Measurements from ENCODE around the gene TFAP2D. TPM values are rescaled to one million over a fixed set of nuclear protein-coding genes. Genes with fewer than 3 reads are reported as not detected.

TFAP2D gene
- total and polyA plus RNA-seq, 3 experiments from 2014 or later = 0.16 TPM; not detected in 2

DNA sequence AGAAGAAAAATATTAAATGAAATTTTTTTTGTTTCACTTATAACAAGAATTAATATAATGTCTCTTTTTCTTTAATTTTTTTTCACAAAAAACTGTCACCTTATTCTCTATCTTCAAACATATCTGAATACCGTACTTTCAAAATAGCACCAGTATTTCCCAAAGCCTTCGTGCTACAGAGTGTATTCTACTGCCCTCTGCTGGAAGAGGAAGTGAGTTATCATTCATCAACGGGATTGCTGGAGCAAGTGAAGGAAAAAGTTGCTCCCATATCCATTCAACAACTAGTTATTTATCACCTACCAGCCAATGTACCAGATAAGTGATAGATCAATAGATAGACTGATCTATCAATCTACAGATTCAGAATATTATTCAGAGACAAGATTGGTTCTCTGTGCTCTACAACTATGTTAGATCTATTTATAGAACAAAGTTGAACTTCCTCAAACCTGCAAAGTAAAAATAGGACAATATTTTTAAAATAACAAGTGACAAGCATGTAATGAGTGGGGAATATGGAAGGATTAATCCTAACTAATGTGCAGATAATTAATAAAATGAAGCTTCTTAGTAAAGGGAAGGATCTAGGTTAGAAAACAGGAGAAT lies 78.7 kb downstream of the TFAP2D start:
- POLR2A ChIA-PET = no interaction called here

DNA sequence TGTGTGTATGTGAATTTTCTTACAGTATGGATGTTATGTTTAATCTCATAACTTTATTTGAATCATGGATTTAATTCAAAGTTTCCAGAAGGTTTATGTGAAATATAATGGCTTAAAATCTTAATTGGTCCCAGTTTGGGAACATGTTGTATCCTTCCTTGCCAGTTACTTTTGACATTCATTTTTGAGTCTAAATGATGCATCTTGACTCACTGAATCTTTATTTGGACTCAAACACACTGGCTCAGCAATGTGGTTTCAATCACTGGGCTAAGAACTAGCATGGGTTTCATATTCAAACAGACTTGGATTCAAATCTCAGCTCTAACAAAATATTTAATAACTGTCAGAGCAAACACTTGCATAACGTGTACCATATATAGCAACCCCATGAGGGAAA lies 79.4 kb downstream of the TFAP2D start:
- no peaks in the 10 kb centered on the region for H3K9me3 ChIP-seq (ENCODE audit: low read length)
- CTCF ChIA-PET = no interaction called here
- no peak overlapping the region for H3K27ac ChIP-seq (ENCODE audit: low read depth, low read length)
- H3K36me3 ChIP-seq (ENCODE audit: insufficient read depth, low read length) = no peaks in the 10 kb centered on the region
- H3K27ac Mint-ChIP-seq = no peak overlapping the region
- no peaks in the 10 kb centered on the region for H3K36me3 Mint-ChIP-seq
- no peak for DNase-seq
- H3K4me3 Mint-ChIP-seq = no peak overlapping the region
- H3K9me3 Mint-ChIP-seq = peaks cover 0 to 5% (median 2%) of the 10 kb centered on the region in 5 donors
- no peaks in the 10 kb centered on the region for H3K4me1 Mint-ChIP-seq
- H3K4me3 ChIP-seq (ENCODE audit: low read length) = no peak overlapping the region
- H3K4me1 ChIP-seq (ENCODE audit: insufficient read depth, low read length) = no peaks in the 10 kb centered on the region
- POLR2A ChIA-PET = no interaction called here
- no peaks in the 10 kb centered on the region for H3K27me3 ChIP-seq (ENCODE audit: insufficient read depth, low read length, poor library complexity, severe bottlenecking)
- H3K27me3 Mint-ChIP-seq = no peaks in the 10 kb centered on the region

More for the DNA sequence above, 78.7 kb downstream of the TFAP2D start:
- no peaks in the 10 kb centered on the region for H3K4me1 ChIP-seq (ENCODE audit: insufficient read depth, low read length)
- no peak overlapping the region for H3K4me3 ChIP-seq (ENCODE audit: low read length)
- CTCF ChIA-PET = no interaction called here
- no peaks in the 10 kb centered on the region for H3K27me3 ChIP-seq (ENCODE audit: insufficient read depth, low read length, poor library complexity, severe bottlenecking)
- no peak for DNase-seq
- no peaks in the 10 kb centered on the region for H3K9me3 ChIP-seq (ENCODE audit: low read length)
- Mint-ChIP-seq H3K4me3 (no peak overlapping the region), H3K27ac (no peak overlapping the region), H3K27me3 (no peaks in the 10 kb centered on the region), H3K36me3 (no peaks in the 10 kb centered on the region), H3K4me1 (no peaks in the 10 kb centered on the region), H3K9me3 (peaks cover 0 to 5% (median 2%) of the 10 kb centered on the region in 5 donors)
- no peaks in the 10 kb centered on the region for H3K36me3 ChIP-seq (ENCODE audit: insufficient read depth, low read length)
- H3K27ac ChIP-seq (ENCODE audit: low read depth, low read length) = no peak overlapping the region

DNA sequence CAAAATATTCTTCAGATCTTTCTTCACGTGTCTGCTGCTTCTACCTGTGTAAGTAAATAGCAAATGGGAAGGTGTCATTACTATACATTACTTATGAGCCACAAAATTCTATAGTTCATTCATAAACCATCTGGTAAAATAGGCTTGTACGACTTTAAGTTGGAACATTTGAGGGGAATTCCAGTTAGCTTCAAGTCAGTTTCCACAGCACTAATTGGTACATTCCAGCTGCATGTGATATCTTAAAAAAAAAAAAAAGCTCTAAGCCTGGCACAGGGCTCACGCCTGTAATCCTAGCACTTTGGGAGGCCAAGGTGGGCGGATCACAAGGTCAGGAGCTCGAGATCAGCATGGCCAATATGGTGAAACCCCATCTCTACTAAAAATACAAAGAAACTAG lies 82.2 kb downstream of the TFAP2D start:
- Histone ChIP-seq H3K27ac (ENCODE audit: low read depth, low read length) (no peak overlapping the region), H3K4me3 (ENCODE audit: low read length) (no peak overlapping the region), H3K36me3 (ENCODE audit: insufficient read depth, low read length) (no peaks in the 10 kb centered on the region), H3K27me3 (ENCODE audit: insufficient read depth, low read length, poor library complexity, severe bottlenecking) (no peaks in the 10 kb centered on the region), H3K9me3 (ENCODE audit: low read length) (no peaks in the 10 kb centered on the region), H3K4me1 (ENCODE audit: insufficient read depth, low read length) (no peaks in the 10 kb centered on the region)
- POLR2A ChIA-PET = no interaction called here
- no peak overlapping the region for H3K4me3 Mint-ChIP-seq
- H3K4me1 Mint-ChIP-seq = no peaks in the 10 kb centered on the region
- no peak for DNase-seq
- CTCF ChIA-PET = no interaction called here
- peaks cover 0 to 5% (median 2%) of the 10 kb centered on the region in 5 donors for H3K9me3 Mint-ChIP-seq
- H3K27ac Mint-ChIP-seq = no peak overlapping the region
- no peaks in the 10 kb centered on the region for H3K27me3 Mint-ChIP-seq
- no peaks in the 10 kb centered on the region for H3K36me3 Mint-ChIP-seq

DNA sequence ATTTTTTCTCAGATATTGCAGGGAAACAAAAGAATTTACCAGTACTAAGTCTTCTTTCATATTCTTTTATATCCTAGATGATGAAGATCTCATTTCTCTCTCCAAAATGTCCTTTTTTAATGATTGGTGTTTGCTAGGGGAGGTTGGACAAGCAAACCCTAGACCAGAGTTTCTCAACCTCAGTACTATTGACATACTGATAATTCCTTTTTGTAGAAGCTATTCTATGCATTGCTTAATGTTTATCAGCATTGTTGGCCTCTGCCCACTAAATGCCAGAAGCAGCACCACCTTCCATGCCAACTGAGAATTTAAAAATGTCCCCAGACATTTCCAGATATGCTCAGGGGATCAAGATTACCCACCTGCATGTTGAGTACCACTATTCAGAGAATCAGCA lies 91.0 kb downstream of the TFAP2D start:
- POLR2A ChIA-PET = no interaction called here
- H3K27ac ChIP-seq (ENCODE audit: low read depth, low read length) = no peak overlapping the region
- CTCF ChIA-PET = no interaction called here
- H3K9me3 ChIP-seq (ENCODE audit: low read length) = no peaks in the 10 kb centered on the region
- no peak overlapping the region for H3K4me3 ChIP-seq (ENCODE audit: low read length)
- no peaks in the 10 kb centered on the region for H3K36me3 Mint-ChIP-seq
- H3K9me3 Mint-ChIP-seq = peaks cover 0 to 9% (median 0%) of the 10 kb centered on the region in 5 donors
- DNase-seq = no peak
- no peaks in the 10 kb centered on the region for H3K4me1 Mint-ChIP-seq
- peaks cover 0 to 2% of the 10 kb centered on the region in 2 donors for H3K27me3 Mint-ChIP-seq
- H3K4me3 Mint-ChIP-seq = no peak overlapping the region
- no peaks in the 10 kb centered on the region for H3K4me1 ChIP-seq (ENCODE audit: insufficient read depth, low read length)
- H3K27ac Mint-ChIP-seq = no peak overlapping the region
- H3K27me3 ChIP-seq (ENCODE audit: insufficient read depth, low read length, poor library complexity, severe bottlenecking) = no peaks in the 10 kb centered on the region
- no peaks in the 10 kb centered on the region for H3K36me3 ChIP-seq (ENCODE audit: insufficient read depth, low read length)

DNA sequence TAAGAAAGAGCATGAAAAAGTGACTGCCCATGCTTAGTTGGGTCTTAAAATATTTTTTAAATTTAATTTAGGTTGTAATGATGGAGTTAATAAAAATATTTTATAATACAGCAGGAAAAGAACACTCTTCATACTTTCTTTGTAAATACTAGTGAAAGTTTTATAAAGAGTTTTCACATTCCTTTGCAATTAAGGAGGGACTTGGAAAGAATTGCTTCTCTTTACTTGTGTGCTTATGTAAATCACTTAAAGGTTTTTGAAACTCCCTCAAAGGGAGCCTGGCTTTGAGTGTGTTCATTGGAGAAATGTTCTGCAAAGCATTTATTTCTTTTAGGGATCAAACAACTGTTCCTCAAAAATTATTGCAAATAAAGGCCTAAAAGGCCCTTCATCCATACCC lies 93.7 kb downstream of the TFAP2D start:
- no peaks in the 10 kb centered on the region for H3K36me3 ChIP-seq (ENCODE audit: insufficient read depth, low read length)
- no peak overlapping the region for H3K4me3 ChIP-seq (ENCODE audit: low read length)
- ChIA-PET POLR2A (no interaction called here), CTCF (no interaction called here)
- Mint-ChIP-seq H3K27me3 (peaks cover 0 to 2% of the 10 kb centered on the region in 2 donors), H3K36me3 (no peaks in the 10 kb centered on the region), H3K9me3 (peaks cover 0 to 11% (median 3%) of the 10 kb centered on the region in 5 donors), H3K27ac (no peak overlapping the region), H3K4me1 (no peaks in the 10 kb centered on the region), H3K4me3 (no peak overlapping the region)
- H3K27ac ChIP-seq (ENCODE audit: low read depth, low read length) = no peak overlapping the region
- H3K9me3 ChIP-seq (ENCODE audit: low read length) = no peaks in the 10 kb centered on the region
- no peaks in the 10 kb centered on the region for H3K4me1 ChIP-seq (ENCODE audit: insufficient read depth, low read length)
- H3K27me3 ChIP-seq (ENCODE audit: insufficient read depth, low read length, poor library complexity, severe bottlenecking) = no peaks in the 10 kb centered on the region
- no peak for DNase-seq

DNA sequence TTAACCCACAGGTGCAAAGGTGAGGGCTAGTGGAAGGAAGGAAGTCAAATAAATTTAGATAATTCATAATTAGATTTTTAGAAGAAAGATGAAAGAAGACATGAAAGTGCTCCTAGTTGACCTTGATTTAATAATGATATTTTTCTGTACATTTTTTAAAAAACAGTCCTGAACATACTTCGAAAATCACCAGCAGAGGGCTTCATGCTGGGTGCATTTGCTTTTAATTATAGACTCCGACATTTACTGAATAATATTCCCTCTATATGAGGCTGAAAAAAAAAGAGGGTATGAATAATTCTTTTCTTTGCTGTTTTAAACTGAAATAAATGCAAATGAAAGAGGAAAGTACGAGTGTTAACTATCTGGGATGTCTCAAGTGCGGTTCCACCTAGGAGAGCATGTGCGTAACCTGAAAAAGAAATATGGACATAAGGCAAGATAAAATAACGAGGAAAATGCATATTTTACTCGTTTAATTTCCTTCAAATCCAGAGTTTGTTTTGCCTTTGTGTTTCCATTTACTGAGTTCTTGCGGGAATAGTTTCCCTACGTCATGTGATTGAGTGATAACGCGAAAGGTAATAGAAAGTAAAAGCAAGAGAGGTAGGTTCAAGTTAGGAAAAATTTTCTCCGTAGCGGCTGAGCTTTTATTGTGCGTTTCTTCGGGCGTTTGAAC lies 102.2 kb downstream of the TFAP2D start:
- Histone ChIP-seq H3K27ac (ENCODE audit: low read depth, low read length) (peak overlapping the region; percentile 10), H3K36me3 (ENCODE audit: insufficient read depth, low read length) (no peaks in the 10 kb centered on the region), H3K27me3 (ENCODE audit: insufficient read depth, low read length, poor library complexity, severe bottlenecking) (no peaks in the 10 kb centered on the region), H3K4me1 (ENCODE audit: insufficient read depth, low read length) (no peaks in the 10 kb centered on the region), H3K4me3 (ENCODE audit: low read length) (peak overlapping the region; percentile 32), H3K9me3 (ENCODE audit: low read length) (no peaks in the 10 kb centered on the region)
- Mint-ChIP-seq H3K4me1 (peaks cover 12 to 21% (median 15%) of the 10 kb centered on the region in 3 donors), H3K36me3 (no peaks in the 10 kb centered on the region), H3K9me3 (peaks cover 0 to 9% (median 3%) of the 10 kb centered on the region in 5 donors), H3K27ac (peak overlapping the region in 1 of 8 donors; percentile 27), H3K27me3 (peaks cover 35 to 52% of the 10 kb centered on the region in 2 donors), H3K4me3 (peak overlapping the region; percentile 73 to 89 (median 84))
- DNase-seq = no peak
- POLR2A ChIA-PET = no interaction called here
- CTCF ChIA-PET = no interaction called here

DNA sequence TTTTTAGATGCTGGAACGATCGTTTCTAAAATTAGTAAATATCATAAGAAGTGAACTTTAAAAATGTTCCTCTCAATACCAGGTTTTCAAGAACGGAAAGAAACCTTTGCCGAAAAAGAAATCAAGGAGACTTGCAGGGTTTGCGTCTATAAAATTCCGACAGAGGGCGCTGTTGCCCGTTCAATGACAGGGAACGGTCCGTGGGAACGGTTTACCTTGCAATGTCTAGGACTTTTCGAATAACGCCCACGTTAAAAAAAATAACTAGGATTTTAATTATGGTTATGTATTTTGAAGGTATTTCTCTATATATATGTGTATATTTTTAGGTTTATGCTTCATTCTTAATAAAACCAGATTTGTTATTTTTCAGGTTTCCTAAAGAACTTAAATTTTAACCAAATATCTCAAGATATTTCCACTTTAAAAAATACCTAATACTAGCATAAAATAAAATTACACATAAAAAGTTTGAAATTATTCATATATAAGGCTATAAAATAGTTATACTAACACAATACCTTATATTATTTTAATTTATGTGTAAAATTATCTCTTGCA lies 102.9 kb downstream of the TFAP2D start:
- peaks cover 0 to 8% (median 5%) of the 10 kb centered on the region in 5 donors for H3K9me3 Mint-ChIP-seq
- H3K4me3 Mint-ChIP-seq = peak overlapping the region; percentile 73 to 89 (median 84)
- Histone ChIP-seq H3K27me3 (ENCODE audit: insufficient read depth, low read length, poor library complexity, severe bottlenecking) (no peaks in the 10 kb centered on the region), H3K9me3 (ENCODE audit: low read length) (no peaks in the 10 kb centered on the region), H3K36me3 (ENCODE audit: insufficient read depth, low read length) (no peaks in the 10 kb centered on the region), H3K4me3 (ENCODE audit: low read length) (peak overlapping the region; percentile 32), H3K4me1 (ENCODE audit: insufficient read depth, low read length) (no peaks in the 10 kb centered on the region), H3K27ac (ENCODE audit: low read depth, low read length) (peak overlapping the region; percentile 10)
- ChIA-PET CTCF (no interaction called here), POLR2A (no interaction called here)
- peak; percentile 6 to 52 (median 12) for DNase-seq
- peak overlapping the region in 1 of 8 donors; percentile 27 for H3K27ac Mint-ChIP-seq
- H3K36me3 Mint-ChIP-seq = no peaks in the 10 kb centered on the region
- H3K27me3 Mint-ChIP-seq = peaks cover 37 to 58% of the 10 kb centered on the region in 2 donors
- peaks cover 12 to 22% (median 17%) of the 10 kb centered on the region in 3 donors for H3K4me1 Mint-ChIP-seq

DNA sequence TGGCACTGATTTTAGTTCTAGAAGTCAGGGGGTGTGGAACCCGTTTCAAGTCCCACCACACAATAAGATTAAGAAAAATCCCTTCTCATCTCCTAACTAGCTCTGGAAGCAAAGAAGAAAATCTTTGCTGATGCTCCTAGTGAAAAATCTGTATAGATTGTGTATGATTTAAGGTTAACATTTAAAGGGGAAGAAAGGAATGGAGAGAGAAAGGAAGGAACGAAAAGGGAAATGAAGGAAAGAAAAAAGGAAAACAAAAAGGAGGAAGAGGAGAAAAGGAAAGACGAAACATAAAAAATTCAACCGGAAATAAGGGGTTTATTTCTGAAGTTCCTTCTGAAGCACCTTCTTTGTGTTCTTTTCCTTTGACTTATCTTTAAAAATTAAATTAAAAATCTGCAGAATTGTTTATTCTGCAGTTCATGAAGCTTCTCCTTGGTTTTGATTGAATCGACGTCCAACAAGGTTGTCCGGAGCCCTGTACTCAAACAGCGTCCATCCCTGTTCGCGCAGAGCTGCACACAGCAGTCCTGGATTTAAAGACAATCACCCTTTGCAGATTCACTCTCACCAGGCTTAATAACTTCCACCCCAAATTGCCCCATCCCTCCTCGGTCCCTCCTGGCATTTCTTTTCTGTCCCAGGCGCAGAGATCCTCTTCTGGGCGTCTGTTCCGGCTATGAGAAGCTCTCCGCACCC lies 103.8 kb downstream of the TFAP2D start:
- POLR2A ChIA-PET = no interaction called here
- Histone ChIP-seq H3K27me3 (ENCODE audit: insufficient read depth, low read length, poor library complexity, severe bottlenecking) (peaks cover 2% of the 10 kb centered on the region), H3K36me3 (ENCODE audit: insufficient read depth, low read length) (no peaks in the 10 kb centered on the region), H3K9me3 (ENCODE audit: low read length) (no peaks in the 10 kb centered on the region), H3K27ac (ENCODE audit: low read depth, low read length) (no peak overlapping the region), H3K4me1 (ENCODE audit: insufficient read depth, low read length) (no peaks in the 10 kb centered on the region), H3K4me3 (ENCODE audit: low read length) (no peak overlapping the region)
- Mint-ChIP-seq H3K4me1 (peaks cover 12 to 27% (median 20%) of the 10 kb centered on the region in 3 donors), H3K27ac (no peak overlapping the region), H3K36me3 (peaks cover 0 to 2% (median 0%) of the 10 kb centered on the region in 3 donors), H3K9me3 (peaks cover 0 to 13% (median 8%) of the 10 kb centered on the region in 5 donors), H3K27me3 (peaks cover 43 to 67% of the 10 kb centered on the region in 2 donors), H3K4me3 (no peak overlapping the region)
- CTCF ChIA-PET = no interaction called here
- DNase-seq = no peak
